Measurements from ENCODE around the gene EXOC2. TPM values are rescaled to one million over a fixed set of nuclear protein-coding genes. Genes with fewer than 3 reads are reported as not detected.

The EXOC2 gene
- total RNA-seq: 24.3 TPM
- polyA plus RNA-seq (ENCODE audit: insufficient read depth in 1 of 8, insufficient read length in 8 of 8, low replicate concordance in 1 of 8): 10 to 100 TPM; 19.5 to 25.1 (median 21.4) TPM
- long read RNA-seq, donor 1: 0 reads
- long read RNA-seq, donor 2, full-length matches to known transcripts: 1 of 1 reads
- long read RNA-seq, donor 2, partial matches to known transcripts: 0 of 1 reads
- long read RNA-seq, donor 2, other reads (novel, unspliced or antisense): 0 of 1 reads
- long read RNA-seq, donor 3, full-length matches to known transcripts: 2 of 2 reads
- long read RNA-seq, donor 3, partial matches to known transcripts: 0 of 2 reads
- long read RNA-seq, donor 3, other reads (novel, unspliced or antisense): 0 of 2 reads
- long read RNA-seq, donor 4: 0 reads
- long read RNA-seq, donor 5, full-length matches to known transcripts: 2 of 2 reads
- long read RNA-seq, donor 5, partial matches to known transcripts: 0 of 2 reads
- long read RNA-seq, donor 5, other reads (novel, unspliced or antisense): 0 of 2 reads
- long read RNA-seq, donor 6, full-length matches to known transcripts: 5 of 5 reads
- long read RNA-seq, donor 6, partial matches to known transcripts: 0 of 5 reads
- long read RNA-seq, donor 6, other reads (novel, unspliced or antisense): 0 of 5 reads
- long read RNA-seq, donor 7, full-length matches to known transcripts: 4 of 4 reads
- long read RNA-seq, donor 7, partial matches to known transcripts: 0 of 4 reads
- long read RNA-seq, donor 7, other reads (novel, unspliced or antisense): 0 of 4 reads
- long read RNA-seq, donor 8, full-length matches to known transcripts: 2 of 2 reads
- long read RNA-seq, donor 8, partial matches to known transcripts: 0 of 2 reads
- long read RNA-seq, donor 8, other reads (novel, unspliced or antisense): 0 of 2 reads
- long read RNA-seq, donor 9: 0 reads
- long read RNA-seq, donor 10, full-length matches to known transcripts: 5 of 5 reads
- long read RNA-seq, donor 10, partial matches to known transcripts: 0 of 5 reads
- long read RNA-seq, donor 10, other reads (novel, unspliced or antisense): 0 of 5 reads
- long read RNA-seq, donor 11, full-length matches to known transcripts: 1 of 1 reads
- long read RNA-seq, donor 11, partial matches to known transcripts: 0 of 1 reads
- long read RNA-seq, donor 11, other reads (novel, unspliced or antisense): 0 of 1 reads

DNA sequence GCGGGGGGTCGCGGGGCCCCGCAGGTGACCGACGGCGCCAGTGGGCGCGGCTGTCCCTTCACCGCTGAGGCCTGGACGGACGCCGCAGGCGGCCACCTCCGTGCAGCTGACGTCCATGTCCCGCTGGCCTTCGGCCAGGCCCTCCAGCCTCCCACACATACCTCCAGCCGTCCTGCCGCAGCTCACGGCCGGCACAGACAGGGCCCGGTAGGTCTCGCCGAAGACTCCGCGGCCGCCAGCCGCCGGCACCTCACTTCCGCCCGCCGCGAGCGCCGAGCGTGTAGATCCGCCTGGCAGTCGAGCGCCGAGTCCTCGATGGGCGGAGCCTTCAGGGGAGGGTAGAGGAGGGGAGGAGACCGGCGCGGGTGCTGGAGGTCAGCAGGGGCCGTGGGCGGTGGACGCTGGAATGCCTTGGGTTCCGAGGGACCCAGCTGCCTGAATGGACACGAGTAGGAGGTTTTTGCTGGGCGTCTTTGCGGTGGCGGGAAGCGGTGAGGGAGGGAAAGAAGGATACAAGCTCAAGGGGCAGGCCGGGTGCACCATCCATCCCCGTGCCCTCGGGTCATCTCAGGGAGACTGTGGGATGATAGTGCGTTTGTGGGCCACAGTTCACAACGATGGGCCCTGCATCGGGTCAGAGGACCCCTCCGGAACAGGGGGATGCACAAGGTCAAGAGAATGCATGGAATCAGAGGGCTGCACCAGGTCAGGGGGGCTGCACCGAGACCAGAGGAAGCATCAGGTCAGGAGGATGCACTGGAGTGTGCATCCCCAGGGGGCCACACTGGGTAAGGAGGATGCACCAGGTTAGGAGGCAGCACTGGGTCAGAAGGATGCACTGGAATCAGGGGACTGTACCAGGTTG lies at the start of gene EXOC2:
EXOC2 (minus strand) TSS at position 282 of the 865 bp plus-strand sequence. CDS start 55,321 bp downstream, outside the sequence.
- no peak within 1 kb of the TSS for H3K27ac ChIP-seq (ENCODE audit: low read length)
- peaks cover 2% of the 10 kb centered on the region for H3K36me3 ChIP-seq (ENCODE audit: control insufficient read depth, insufficient read depth, low read length)
- H3K27me3 ChIP-seq (ENCODE audit: control insufficient read depth, insufficient read depth, low read length): no peaks in the 10 kb centered on the region
- peak within 1 kb of the TSS; percentile 83 for H3K4me3 ChIP-seq (ENCODE audit: low read length)
- no peaks in the 10 kb centered on the region for H3K9me3 ChIP-seq (replicated peaks; ENCODE audit: control insufficient read depth, low read depth, low read length)
- 1% methylated on average over 63 of the region's 63 CpGs for WGBS (ENCODE audit: insufficient coverage)
- DNase-seq: peak; percentile 93
- peaks cover 4% of the 10 kb centered on the region for H3K4me1 ChIP-seq (ENCODE audit: control insufficient read depth, insufficient read depth, low read length)

DNA sequence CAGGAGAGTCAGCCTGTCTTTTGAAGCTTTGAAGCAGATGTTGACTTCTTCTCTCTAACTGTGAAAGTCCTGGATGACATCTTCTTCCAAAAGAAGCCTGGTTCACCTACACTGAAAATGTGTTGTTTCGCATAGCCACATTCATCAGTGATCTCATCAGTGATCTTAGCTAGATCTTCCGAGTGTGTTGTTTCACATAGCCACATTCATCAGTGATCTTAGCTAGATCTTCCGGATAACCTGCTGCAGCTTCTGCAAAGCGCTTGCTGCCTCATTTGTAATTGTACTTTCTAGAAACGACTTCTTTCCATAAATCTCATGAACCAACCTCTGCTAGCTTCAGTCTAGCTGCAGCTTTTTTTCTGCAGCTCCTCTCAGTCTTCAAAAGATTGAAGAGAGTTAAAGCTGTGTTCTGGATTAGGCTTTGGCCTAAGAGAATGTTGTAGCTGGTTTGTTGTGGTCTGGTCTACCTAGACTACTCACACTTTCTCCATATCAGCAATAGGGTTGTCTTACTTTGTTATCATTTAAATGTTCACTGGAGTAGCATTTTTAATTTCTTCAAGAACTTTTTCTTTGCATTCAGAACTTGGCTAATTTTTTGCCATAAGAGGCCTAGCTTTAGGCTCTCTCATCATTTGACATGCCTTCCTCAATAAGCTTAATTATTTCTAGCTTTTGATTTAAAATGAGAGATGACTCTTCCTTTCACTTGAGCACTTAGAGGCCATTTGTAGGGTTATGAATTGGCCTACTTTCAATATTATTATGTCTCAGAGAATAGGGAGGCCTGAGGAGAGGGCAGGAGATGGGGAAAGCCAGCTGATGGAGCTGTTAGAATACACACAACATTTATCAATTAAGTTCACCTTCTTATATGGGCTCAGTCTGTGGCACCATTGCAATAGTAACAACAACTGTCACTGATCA lies 48.7 kb upstream of the EXOC2 start:
- Histone ChIP-seq H3K36me3 (ENCODE audit: control insufficient read depth, insufficient read depth, low read length) (no peaks in the 10 kb centered on the region), H3K4me3 (ENCODE audit: low read length) (no peak overlapping the region), H3K9me3 (replicated peaks; ENCODE audit: control insufficient read depth, low read depth, low read length) (no peaks in the 10 kb centered on the region), H3K27me3 (ENCODE audit: control insufficient read depth, insufficient read depth, low read length) (no peaks in the 10 kb centered on the region), H3K27ac (ENCODE audit: low read length) (no peak overlapping the region), H3K4me1 (ENCODE audit: control insufficient read depth, insufficient read depth, low read length) (no peaks in the 10 kb centered on the region)
- WGBS (ENCODE audit: insufficient coverage): 100% methylated on average over 4 of the region's 5 CpGs
- DNase-seq: no peak

DNA sequence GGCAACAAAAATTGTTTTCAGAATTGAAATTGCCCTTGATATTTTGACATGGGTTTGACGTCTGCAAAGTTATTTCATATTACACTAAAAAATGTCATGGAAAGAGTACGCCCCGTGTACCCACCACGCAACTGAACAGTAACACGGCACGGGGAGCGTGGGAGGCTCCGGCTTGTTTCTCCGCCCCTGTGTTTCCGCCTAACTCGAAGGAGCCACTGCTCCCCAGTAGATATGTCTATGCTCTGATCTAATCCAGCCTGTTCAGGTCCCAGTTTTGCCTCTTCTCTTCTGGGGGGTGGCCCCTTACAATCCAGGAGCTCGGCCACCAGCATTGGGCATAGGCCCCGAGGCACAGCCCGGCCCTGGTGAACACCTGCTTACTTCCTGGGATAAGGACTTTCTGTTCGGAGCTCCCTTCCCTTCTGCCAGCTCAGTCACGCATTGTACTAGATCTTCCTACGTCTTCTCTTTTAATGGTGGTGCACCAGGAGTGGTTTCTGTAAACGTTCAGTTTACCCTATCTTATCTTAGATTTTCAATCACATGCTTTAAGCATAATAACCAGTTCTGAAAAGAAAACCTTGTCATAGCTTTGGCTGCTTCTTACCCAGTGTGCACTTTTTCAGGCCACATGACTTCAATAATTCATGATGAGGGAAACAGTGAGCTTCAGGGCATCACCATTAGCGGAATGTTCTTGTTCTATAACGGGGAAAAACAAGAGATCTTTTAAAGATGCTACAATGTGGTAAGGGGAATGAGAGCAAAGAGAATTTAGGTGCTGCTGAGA lies 43.9 kb upstream of the EXOC2 start:
- no peaks in the 10 kb centered on the region for H3K4me1 ChIP-seq (ENCODE audit: control insufficient read depth, insufficient read depth, low read length)
- H3K9me3 ChIP-seq (replicated peaks; ENCODE audit: control insufficient read depth, low read depth, low read length): no peaks in the 10 kb centered on the region
- WGBS (ENCODE audit: insufficient coverage): 91% methylated on average over 13 of the region's 20 CpGs
- DNase-seq: no peak
- H3K36me3 ChIP-seq (ENCODE audit: control insufficient read depth, insufficient read depth, low read length): no peaks in the 10 kb centered on the region
- H3K27ac ChIP-seq (ENCODE audit: low read length): no peak overlapping the region
- H3K4me3 ChIP-seq (ENCODE audit: low read length): no peak overlapping the region
- H3K27me3 ChIP-seq (ENCODE audit: control insufficient read depth, insufficient read depth, low read length): no peaks in the 10 kb centered on the region

DNA sequence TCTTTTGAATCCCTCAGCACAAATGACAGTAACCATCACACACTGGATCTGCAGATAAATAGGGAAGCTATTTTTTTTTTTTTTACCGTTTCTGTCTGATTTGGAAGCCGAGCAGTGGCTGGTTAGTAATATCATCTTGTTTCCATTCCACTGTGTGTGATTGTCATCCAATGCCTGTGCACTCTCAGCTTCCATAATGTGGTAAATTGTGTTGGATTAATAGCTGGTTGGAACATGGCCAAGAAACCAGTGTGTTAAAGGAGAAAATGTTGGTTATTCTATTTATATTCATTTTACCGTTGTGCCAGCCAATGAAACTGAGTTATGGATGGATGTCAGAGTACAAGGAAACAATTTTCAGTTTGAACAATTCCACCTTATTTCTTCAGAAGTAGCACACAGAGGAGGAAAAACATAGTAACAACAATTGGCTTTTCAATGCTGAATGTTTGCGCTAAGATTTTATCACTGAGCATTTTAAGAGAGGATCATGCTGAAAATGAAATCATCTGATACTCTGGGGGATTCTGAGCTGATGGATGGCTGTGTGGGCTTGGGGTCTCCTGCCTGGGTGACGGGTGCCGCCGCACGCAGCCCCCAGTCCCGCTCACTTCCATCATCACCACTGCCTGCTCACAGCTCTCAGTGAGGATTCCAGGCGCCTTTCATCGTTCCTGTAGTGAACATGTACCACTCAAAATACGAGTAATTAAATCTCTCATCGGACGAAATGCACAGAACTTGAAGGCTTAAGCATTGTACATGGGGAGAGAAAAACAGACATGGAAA lies 40.7 kb upstream of the EXOC2 start:
- Histone ChIP-seq H3K4me1 (ENCODE audit: control insufficient read depth, insufficient read depth, low read length) (no peaks in the 10 kb centered on the region), H3K9me3 (replicated peaks; ENCODE audit: control insufficient read depth, low read depth, low read length) (no peaks in the 10 kb centered on the region), H3K27me3 (ENCODE audit: control insufficient read depth, insufficient read depth, low read length) (peaks cover 4% of the 10 kb centered on the region), H3K4me3 (ENCODE audit: low read length) (no peak overlapping the region), H3K27ac (ENCODE audit: low read length) (no peak overlapping the region), H3K36me3 (ENCODE audit: control insufficient read depth, insufficient read depth, low read length) (no peaks in the 10 kb centered on the region)
- 90% methylated on average over 3 of the region's 14 CpGs for WGBS (ENCODE audit: insufficient coverage)
- no peak for DNase-seq

DNA sequence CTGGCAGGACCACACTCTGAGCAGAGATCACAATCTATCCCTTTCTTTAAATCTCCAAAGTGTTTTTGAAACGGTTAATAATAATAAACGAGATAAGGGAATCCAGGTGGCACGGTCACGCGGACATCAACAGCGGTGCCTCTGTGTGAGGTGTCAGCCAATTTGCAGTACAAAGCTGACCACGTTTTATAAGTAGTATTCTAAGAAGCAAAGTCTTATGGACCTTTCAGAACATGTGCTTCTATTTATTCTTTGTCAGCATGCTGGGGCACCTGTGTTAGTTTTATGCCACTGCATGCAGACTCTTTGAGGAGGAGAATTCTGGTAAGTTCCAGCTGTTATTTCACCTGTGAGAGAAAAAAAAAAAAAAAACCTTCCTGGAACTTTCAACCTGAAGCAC lies 39.0 kb upstream of the EXOC2 start:
- DNase-seq: no peak
- no peaks in the 10 kb centered on the region for H3K9me3 ChIP-seq (replicated peaks; ENCODE audit: control insufficient read depth, low read depth, low read length)
- no peak overlapping the region for H3K27ac ChIP-seq (ENCODE audit: low read length)
- H3K27me3 ChIP-seq (ENCODE audit: control insufficient read depth, insufficient read depth, low read length): peaks cover 6% of the 10 kb centered on the region
- H3K4me1 ChIP-seq (ENCODE audit: control insufficient read depth, insufficient read depth, low read length): no peaks in the 10 kb centered on the region
- no peaks in the 10 kb centered on the region for H3K36me3 ChIP-seq (ENCODE audit: control insufficient read depth, insufficient read depth, low read length)
- 0% methylated on average over 1 of the region's 7 CpGs for WGBS (ENCODE audit: insufficient coverage)
- no peak overlapping the region for H3K4me3 ChIP-seq (ENCODE audit: low read length)

GRCh38 chr6:729606-730320 lies 36.8 kb upstream of the EXOC2 start:
- no peaks in the 10 kb centered on the region for H3K9me3 ChIP-seq (replicated peaks; ENCODE audit: control insufficient read depth, low read depth, low read length)
- H3K4me3 ChIP-seq (ENCODE audit: low read length): no peak overlapping the region
- H3K27me3 ChIP-seq (ENCODE audit: control insufficient read depth, insufficient read depth, low read length): peaks cover 6% of the 10 kb centered on the region
- no peak overlapping the region for H3K27ac ChIP-seq (ENCODE audit: low read length)
- no peaks in the 10 kb centered on the region for H3K4me1 ChIP-seq (ENCODE audit: control insufficient read depth, insufficient read depth, low read length)
- no peak for DNase-seq
- no peaks in the 10 kb centered on the region for H3K36me3 ChIP-seq (ENCODE audit: control insufficient read depth, insufficient read depth, low read length)
- 82% methylated on average over 8 of the region's 10 CpGs for WGBS (ENCODE audit: insufficient coverage)

DNA sequence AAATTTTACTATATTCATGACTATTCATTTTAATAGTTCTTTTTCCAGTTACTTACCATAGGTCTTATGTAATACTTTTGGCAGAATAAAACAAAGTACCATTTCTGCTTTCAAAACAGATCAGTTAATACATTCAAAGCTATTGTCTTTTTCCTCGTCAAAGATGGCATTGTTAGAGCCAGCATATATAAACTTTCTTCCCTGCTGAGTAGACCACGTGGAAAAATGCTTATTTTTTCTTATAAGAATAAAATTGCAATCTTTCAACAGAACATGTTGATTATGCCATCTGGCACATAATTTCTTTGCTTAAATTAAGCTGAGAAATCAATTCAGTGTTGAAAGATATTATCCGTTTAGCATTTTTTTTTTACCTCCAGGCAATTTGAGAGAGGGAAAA lies 34.9 kb upstream of the EXOC2 start:
- peaks cover 6% of the 10 kb centered on the region for H3K27me3 ChIP-seq (ENCODE audit: control insufficient read depth, insufficient read depth, low read length)
- WGBS (ENCODE audit: insufficient coverage): no CpG with 5 or more reads among the region's 3 CpGs
- no peak overlapping the region for H3K27ac ChIP-seq (ENCODE audit: low read length)
- H3K4me3 ChIP-seq (ENCODE audit: low read length): no peak overlapping the region
- H3K4me1 ChIP-seq (ENCODE audit: control insufficient read depth, insufficient read depth, low read length): no peaks in the 10 kb centered on the region
- no peaks in the 10 kb centered on the region for H3K9me3 ChIP-seq (replicated peaks; ENCODE audit: control insufficient read depth, low read depth, low read length)
- no peak for DNase-seq
- H3K36me3 ChIP-seq (ENCODE audit: control insufficient read depth, insufficient read depth, low read length): no peaks in the 10 kb centered on the region

All from muscle of leg (tissue), 16 donors.